Hematopoietic multipotent progenitor cell treated with erythropoietin and hydrocortisone succinate and interleukin-3 and kit ligand, for 6 days (in vitro differentiated cells): ENCODE results near the gene DERA.
"Not testable (repeated sequence)": the region's sequence is repeated elsewhere in the genome, so short reads cannot be mapped to it uniquely, and the experiment has no call there.

ENCODE experiments used
- DNase-seq: peaks from one replicate; pipeline ENCODE4 v3.0.0-alpha.2; 2015

DERA gene

DNA sequence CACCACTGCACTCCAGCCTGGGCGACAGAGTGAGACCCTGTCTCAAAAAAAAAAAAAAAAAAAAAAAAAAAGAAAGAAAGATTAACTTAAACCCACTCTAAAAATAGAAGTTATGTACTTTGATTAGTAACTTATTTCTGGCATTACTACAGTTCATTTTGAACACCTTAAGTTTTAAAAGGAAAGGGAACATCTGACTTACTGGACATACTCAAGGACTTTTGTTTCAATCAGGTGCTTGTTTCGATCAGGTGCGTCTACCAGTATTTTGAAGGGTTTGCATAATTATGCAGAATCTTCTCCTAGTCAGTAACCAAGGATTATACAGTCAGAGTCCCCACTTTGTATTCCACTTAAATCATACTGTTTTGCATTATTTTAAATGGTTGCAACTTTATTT lies 105.6 kb downstream of the DERA start:
- no peak for DNase-seq

DNA sequence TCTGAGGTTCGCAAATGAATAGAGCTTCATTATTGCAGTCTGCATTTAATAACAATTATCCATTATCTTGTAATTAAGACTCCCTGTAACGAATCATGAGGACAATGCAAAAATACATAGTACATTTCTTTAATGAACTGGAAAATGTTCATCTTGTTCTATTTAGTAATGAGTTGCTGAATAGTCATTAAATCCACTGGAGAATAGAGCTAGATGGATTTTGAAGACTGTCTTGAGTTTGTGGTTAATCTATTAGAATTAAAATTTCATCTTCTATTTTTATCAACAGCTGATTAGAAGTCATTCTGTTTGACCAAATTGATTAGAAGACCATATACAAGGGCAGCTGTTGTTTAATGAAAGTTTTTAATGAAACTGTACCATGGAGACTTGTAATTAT lies 107.2 kb downstream of the DERA start:
- DNase-seq, result no peak

DNA sequence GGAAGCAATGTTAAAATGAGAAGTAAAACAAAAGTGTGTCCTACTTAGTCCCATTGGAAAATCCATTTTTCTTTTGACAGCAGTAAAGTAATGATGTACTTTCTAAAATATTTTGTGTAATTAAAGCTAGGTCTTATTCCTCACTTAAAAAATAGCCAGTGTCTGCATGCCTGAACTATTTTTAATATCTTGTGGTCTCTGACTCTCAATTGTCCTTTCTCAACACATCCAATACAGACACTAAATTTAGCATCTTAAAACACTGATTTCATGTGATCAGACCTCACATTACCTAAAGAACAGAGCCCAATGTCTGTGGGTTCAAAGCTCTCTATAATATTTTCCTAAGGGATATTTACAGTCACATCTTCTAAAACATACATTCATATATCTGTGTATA lies 108.0 kb downstream of the DERA start:
- DNase-seq, result no peak

DNA sequence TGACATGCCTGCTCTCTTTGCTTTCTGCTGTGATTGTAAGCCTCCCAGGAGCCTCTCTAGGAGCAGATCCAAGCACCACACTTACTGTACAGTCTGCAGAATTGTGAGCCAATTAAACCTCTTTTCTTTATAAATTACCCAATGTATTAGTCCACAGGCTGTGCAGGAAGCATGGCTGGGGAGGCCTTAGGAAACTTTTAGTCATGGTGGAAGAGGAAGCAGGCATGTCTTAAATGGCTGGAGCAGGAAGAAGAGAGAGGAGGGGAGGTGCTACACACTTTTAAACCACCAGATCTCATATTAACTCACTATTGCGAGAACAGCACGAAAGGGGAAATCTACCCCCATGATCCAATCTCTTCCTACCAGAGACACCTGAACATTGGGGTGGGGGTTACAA lies 108.9 kb downstream of the DERA start:
- no peak for DNase-seq

DNA sequence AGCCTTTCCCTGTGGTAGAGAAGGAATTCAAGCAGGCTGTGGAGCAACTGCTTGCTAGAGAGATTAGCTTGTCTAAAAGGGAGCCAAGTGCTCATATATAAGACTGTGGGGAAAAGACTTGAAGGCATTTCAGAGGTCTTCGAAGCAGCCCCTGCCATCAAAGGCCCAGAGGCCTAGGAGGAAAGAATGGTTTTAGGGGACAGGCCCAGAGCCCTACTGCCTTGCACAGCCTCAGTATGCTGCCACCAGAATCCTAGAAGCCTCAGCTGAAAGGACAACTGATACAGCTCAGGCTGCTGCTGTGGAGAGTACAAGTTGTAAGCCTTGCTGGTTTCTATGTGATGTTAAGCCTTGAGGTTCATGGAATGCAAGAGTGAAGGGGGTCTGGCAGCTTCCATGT lies 109.9 kb downstream of the DERA start:
- DNase-seq, result no peak

DNA sequence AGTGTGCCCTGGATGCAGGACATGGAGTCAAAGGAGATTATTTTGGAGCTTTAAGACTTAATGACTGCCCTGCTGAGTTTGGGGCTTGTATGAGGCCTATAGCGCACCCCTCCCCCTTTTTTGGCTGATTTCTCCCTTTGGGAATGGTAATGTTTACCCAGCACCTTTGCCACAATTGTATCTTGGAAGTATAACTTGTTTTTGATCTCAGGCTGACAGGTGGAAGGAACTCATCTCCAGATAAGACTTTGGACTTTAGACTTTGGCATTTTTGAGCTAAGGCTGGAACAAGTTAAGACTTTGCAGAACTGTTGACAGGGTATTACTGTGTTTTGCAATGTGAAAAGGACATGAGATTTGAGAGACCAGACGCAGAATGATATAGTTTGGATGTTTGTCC lies 110.5 kb downstream of the DERA start:
- no peak for DNase-seq

DNA sequence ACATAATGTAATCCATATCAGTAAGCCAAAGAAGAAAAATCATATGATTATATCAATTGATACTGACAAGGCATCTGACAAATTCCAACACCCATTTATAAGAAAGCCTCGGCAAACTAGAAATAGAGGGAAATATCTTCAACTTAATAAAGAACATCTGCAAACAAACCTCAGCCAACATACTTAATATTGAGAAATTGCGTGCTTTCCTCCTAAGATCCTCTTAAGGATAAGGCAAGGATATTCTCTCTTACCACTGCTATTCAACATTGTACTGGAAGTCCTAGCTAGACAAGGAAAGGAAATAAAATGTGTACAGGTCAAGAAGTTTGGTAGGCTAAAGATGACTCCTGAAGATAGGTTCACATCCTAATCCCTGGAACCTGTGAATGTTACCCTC lies 115.9 kb downstream of the DERA start:
- no peak for DNase-seq

DNA sequence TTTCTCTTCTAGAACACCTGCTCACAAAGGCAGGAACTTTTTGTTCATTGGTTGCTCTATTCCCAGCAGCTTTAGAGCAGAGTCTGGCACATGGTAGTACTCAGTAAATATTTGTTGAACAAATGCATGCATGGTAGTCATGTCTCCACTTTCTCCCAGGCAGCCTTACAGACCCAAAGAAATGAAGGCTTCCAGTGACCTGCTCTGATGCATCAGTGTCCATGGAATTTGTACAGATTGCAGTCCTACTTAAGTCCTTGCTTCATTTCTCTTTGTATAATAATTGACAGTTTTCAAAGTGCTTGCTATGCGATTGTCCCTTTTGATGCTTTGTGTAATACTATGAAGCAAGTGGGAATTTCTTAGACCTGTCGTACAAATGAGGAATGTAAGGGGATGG lies 119.6 kb downstream of the DERA start:
- DNase-seq, result no peak

DNA sequence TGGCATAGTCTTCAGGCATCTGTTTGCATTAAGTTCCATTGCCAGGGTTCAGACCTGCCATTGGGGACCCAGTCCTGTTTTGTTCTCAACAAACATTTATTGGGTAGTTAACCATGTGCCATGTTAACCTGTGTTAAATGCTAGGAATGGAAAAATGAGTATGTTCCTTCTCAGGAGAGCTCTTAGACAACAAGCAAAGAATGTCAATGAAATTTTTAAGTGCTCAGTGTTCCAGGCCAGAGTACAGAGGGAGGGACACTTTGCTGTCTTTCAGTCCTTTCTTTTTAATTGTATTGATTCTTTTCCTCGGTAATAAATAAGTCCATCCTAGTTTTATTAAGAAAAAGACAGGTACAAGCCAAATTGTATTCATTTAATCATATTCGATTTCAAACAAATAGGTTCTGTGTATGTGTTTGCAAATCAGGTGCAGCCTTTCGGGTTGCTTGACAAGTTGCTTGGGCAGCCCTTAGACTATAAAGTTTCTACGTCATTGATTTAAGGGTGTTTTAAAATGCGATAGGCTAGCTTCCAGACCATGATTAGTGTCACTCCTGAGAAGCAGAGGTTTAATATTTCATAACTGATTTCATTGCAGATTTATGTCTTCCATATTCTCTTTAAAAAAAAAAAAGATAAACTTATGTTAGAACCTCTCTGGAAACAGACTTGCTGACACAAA lies 123.1 kb downstream of the DERA start:
- no peak for DNase-seq

DNA sequence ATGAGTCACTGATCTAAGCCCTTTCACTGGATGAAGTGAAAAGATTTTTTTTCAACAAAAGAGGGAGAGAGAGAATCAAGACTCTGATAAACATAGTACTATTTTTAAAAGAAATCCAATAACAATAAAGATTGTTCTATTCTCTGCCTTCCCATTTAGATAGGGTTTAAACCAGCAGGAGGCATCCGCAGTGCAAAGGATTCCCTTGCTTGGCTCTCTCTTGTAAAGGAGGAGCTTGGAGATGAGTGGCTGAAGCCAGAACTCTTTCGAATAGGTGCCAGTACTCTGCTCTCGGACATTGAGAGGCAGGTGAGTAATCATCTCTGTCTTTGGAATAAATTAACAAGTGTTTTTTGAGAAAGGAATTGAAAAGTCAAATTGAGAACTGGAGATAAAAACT lies 124.9 kb downstream of the DERA start:
- DNase-seq, result no peak

DNA sequence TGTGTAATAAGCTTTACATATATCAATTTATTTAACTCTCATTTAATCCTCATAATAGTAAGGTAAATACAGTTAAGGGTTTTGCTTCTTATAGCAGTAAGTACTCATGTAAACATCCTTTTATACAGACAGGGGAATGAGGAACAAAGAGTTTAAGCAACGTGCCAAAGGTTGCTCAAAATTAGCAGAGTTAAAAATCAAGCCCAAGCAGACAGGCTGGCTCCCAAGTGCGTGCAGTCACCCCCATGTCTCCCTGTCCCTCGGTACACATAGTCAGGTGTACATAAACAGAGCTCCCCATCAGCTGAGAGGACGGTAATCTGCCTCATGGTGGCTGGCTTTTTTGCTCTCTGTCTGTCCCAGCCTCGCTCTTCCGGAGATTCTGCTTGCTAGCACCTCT lies 126.4 kb downstream of the DERA start:
- DNase-seq, result no peak

DNA sequence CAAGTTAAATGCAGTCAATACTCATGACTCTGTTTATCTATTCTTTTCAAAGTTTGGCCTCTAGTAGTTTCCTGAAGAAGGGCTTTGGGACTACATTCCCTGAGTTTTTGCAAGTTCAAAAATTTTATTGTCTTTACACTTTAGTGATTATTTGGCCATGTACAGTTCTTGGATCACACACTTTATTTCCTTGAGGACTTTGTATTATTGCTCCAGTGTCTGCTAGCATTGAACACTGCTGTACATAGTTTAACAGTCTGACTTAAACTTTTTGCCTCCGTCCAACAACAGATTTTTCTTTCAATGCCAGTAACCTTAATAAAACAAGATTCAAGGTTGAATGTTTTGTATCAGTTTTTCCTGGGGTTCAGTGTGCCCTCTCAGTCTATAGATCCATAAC lies 132.3 kb downstream of the DERA start:
- no peak for DNase-seq

DNA sequence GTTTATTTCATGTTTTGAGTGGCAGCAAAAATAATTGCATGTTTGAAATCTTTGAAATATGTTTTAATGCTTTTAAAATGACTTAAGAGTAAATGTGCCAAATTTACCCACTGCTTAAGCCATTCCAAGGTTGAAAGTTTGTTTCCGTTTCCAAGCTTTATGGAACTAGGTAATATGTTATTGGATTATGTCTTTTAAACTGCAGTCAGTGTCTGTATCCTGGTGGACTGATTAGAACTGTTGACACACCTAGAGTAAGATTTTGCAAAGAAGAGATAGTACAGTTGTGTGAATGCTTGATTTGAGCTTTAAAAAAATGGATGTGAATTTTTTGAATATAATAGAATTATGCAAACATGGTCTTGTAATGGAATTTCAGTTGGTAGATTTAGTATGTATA lies 135.1 kb downstream of the DERA start:
- DNase-seq, result no peak

DNA sequence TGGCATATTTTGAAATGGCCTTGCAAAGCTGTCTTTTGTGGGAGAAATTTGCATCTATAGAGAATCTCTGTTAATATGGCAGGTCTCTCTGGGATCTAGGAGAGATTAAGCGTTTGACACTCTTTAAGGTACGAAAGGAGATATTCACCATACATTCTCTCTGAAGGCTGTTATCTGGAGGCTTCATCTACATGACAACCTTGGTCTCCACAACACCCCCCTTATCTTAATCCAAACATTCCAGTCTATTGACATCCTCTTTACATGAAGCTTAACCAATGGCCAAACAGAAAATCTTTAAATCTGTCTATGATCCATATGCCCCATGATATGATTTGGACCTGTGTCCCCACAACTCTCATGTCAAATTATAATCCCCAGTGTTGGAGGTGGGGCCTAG lies 137.4 kb downstream of the DERA start:
- DNase-seq, result no peak

DNA sequence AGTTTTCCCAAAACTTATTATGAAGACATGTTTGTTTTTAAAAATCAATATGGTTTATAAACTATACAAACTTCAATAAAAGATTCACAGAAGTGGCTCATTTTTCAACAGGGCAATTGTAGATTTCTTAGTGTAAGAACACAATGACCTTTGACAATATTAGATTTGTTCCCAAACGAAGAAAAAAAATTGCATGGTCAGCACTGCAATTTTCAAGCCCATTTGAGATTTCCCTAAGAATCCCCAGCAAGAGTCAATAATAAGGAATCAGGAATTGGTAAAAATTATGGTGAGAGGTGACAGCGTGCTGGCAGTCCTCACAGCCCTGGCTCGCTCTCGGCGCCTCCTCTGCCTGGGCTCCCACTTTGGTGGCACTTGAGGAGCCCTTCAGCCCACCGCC lies 145.8 kb downstream of the DERA start:
- DNase-seq, result no peak

DNA sequence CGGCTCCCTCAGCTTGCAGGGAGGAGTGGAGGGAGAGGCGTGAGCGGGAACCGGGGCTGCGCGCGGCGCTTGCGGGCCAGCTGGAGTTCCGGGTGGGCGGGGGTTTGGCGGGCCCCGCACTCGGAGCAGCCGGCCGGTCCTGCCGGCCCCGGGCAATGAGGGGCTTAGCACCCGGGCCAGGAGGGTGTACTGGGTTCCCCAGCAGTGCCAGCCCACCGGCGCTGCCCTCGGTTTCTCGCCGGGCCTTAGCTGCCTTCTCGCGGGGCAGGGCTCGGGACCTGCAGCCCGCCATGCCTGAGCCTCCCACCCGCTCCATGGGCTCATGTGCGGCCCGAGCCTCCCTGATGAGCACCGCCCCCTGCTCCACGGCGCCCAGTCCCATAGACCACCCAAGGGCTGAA lies 146.2 kb downstream of the DERA start:
- DNase-seq, result not testable (repeated sequence)

DNA sequence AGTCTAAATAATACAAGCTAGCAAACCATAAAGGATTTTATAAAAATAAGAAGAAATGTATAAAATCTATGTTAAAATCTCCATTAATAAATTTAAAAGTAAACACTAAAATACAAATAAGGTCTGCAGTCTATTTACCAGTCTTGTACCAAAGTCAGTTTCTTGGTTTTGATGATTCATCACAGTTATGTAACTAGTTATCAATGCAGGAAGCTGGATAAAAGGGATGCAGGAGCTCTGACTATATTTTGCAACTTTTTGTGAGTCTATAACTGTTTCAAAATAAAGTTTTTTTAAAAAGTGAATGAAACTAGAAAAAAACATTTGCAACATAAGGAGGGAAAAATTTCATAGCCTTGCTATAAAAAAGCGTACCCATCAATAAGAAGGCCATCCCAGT lies 151.5 kb downstream of the DERA start:
- DNase-seq, result peak; percentile 25

DNA sequence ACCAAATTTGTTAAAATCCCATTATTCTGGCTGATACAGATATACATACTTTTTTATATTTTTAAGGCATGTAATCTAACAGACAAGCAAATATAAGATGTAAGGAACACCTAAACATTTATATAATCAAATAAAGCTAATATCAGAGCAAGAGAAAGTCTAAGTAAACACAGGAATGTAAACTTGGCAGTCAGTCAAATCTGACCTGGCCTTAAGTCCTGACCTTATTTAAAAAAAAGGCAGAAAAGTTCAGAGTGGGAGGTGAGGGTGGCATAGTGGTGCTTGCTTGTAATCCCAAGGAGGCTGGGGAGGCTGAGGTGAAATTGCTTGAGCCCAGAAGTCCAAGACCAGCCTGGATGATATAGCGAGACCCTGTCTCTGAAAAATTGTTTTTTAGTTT lies 152.6 kb downstream of the DERA start:
- no peak for DNase-seq

DNA sequence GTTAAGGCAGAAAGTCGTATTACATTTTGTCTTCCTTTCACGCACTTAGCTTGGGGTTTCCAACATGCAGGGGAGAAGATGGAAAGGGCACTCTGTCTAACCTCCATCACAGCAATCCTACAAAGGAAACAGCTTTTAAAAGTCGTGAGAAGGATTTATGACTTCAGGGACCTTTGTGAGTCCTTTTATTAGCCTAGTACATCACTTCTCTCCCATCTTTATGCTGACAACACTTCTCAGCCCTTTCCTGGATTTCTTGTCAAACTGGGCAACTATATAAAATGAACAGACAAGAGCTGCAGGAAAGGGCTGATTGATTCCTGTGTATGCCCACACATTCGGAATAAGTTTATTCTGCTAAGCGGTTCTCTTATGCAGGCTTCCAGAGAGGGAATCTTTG lies 159.0 kb downstream of the DERA start:
- no peak for DNase-seq

DNA sequence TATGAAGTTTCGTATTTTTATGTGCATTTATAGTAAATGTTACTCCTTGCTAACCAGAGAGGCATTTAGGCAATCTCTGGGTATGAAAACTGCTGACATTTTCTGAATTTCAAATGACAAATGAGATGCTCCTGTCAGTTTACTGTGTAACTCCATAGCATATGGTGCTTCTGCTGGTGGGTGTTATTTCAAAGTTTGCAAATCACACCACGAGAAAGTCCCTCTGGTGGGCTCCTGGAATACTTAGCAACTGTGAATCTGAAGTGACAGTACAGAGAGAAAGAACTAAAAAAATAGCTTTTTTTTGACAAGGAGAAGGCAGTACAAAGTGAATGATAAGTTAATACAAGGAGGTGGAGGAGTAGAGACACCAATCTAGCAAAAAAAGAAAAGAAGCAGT lies 161.5 kb downstream of the DERA start:
- DNase-seq, result no peak

DNA sequence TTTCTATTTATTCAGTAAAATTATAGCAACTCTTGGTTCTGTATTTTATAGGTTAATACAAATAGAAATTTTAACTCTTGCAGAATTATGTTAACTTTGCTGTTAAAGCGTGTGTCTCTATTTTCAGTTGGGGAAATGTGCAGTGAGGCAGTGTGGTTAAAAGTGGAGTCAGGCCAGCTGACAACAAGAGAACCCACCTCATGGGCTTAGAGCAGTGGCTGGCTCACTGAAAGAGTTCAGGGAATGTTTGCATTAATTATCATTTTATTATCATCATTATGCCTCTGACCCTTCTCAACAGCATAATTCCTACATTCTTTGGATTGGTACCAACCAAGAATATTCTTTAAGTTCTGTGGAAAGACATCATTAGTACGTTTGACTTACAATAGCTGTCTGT lies 163.8 kb downstream of the DERA start:
- DNase-seq, result no peak

DNA sequence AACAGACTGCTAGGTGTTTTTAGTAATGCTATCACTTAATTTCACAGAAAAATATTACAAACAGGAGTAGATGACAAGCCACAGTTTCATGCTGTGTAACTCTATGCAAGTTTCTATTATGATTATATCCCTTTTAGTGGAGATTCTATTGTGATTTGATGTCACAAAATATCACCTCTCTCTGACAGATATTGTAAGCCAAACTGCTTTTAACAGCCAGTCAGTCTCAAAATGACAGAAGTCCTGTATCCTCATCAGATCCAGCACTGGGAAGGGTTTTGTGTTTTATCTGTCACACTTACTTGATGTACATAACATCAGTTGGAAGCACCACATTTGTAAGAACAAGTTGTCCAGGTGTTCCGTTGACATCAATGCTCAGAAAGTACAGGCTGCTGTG lies 164.8 kb downstream of the DERA start:
- no peak for DNase-seq

DNA sequence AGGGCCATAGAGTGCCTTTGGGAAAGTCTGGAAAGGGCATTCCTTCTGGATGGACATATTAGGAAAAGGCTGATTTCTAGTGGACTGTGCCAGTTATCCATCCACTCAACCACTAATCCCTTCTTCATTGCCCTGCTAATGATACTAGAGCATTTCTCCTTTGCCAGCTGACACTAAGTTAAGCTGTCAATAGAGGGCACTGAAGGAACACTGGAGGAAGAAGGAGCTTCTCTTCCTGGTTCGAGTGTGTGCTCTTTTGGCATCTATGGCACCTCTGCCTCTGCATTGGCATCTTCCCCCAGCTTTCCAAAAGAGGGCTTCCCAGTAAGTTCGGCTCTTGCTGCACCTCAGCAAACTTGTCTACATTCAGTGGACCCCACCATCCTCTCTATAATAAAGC lies 165.4 kb downstream of the DERA start:
- peak; percentile 65 for DNase-seq

DNA sequence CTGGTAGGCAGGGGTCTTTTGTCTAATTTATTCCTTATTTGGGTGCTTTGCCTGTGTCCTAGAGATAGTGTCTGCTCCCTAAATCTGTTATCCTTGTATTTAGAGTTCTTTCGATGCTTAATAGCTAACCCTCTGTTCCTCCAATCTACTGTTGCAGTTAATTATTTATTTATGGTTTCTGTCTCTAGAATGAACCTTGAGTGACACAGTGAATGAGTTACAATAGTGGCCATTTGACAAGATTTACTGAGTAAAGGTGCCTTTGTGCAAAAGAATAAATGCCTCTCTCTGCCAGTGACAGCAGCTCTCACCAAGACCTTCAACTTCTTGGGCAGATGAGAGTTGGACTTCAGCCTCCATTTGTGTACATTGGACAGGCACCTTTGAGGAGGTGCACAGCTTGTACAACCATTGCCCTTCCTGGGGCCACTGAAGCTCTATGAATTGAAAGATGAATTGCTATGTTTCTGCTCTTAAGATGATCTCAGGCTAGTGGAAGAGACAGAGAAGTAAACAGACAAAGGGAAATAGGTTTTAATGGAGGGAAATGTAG lies 165.9 kb downstream of the DERA start:
- no peak for DNase-seq

DNA sequence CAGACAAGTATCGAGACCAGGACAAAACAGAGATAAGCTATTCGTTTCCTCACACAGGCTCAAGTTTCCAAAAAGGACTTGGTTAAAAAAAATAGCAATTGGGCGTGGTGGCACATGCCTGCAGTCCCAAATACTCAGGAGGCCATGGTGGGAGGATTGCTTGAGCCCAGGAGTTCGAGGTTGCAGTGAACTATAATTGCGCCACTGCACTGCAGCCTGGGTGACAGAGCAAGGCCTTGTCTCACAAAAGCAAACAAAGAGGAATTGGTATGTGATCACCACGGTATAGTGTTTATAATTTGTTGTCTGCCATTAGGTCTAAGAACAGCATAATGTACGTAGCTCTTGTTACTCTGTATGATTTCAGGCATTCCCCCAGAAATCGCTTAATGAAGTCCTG lies 175.3 kb downstream of the DERA start:
- no peak for DNase-seq

DNA sequence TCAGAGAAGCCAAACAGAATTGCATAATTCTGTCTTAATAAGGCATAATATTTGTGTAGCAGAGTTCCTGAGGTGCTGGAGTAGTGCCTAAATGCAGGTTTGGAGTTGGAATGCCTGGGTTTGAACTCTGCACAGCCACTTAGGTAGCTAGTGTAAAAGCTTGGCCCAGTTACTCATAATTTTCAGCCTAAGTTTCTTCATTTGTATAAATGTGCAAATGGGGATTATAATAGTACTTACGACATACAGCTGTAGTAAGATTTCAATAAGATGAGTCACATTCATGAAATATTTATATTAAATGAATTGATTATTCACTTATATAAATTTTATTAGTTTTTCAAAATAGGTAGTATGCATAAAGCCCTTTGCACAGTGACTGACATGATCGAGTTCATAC lies 175.8 kb downstream of the DERA start:
- no peak for DNase-seq
